HG03045 (cell line): ENCODE measurements around the gene CENPP.
"Not testable (repeated sequence)": the region's sequence is repeated elsewhere in the genome, so short reads cannot be mapped to it uniquely, and the experiment has no call there.

Source experiments
- ATAC-seq: cut with Tn5 transposase; IDR thresholded peaks from one replicate; pipeline ENCODE4 v1.9.1; 2021; ENCODE audit warnings: mild to moderate bottlenecking, moderate library complexity; ENCODE audit not compliant: unreplicated experiment

CENPP gene

GRCh38 chr9:92527832-92528521, 202.2 kb downstream of the CENPP start:
- no peak for ATAC-seq

GRCh38 chr9:92528522-92528849, 202.7 kb downstream of the CENPP start:
- ATAC-seq: no peak

- ATAC-seq: no peak
These were observed 203.4 kb downstream of the CENPP start for GRCh38 chr9:92529124-92529523.

DNA sequence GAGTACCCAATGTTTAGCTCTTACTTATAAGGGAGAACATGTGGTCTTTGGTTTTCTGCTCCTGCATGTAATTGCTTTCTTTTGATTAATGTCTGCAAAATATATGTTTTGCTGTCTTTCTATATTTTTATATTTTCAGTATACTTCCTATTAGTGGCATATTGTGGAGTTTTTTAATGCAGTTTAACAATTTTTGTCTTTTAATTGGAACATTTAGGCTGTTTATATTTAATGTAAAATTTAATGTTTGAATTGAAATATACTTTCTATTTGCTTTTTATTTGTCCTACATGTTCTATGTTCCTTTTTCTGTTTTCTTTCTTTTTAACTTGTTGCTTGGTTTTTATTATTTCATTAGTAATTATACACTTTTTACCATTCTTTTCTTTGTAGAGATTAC, 205.1 kb downstream of the CENPP start:
- ATAC-seq: no peak

DNA sequence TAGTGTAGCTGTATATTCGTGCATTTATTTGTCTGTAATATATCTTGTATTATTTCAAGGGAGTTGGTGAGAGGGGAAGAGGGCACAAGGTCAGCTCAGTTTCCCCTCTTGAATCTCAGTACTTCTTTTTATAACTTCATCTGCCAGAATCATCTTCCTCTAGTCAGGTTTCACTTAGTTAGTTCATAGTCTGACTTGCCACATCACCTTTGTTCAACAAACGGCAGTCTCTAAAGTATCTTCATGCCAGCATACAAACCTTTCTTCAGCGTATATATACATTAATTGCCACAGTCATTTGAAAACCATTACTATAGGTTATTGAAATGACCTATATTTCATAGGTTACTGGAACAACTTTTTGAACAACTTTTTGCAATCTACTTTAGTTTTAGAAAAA, 208.5 kb downstream of the CENPP start:
- no peak for ATAC-seq

GRCh38 chr9:92534674-92535073, 208.9 kb downstream of the CENPP start:
- ATAC-seq: no peak

DNA sequence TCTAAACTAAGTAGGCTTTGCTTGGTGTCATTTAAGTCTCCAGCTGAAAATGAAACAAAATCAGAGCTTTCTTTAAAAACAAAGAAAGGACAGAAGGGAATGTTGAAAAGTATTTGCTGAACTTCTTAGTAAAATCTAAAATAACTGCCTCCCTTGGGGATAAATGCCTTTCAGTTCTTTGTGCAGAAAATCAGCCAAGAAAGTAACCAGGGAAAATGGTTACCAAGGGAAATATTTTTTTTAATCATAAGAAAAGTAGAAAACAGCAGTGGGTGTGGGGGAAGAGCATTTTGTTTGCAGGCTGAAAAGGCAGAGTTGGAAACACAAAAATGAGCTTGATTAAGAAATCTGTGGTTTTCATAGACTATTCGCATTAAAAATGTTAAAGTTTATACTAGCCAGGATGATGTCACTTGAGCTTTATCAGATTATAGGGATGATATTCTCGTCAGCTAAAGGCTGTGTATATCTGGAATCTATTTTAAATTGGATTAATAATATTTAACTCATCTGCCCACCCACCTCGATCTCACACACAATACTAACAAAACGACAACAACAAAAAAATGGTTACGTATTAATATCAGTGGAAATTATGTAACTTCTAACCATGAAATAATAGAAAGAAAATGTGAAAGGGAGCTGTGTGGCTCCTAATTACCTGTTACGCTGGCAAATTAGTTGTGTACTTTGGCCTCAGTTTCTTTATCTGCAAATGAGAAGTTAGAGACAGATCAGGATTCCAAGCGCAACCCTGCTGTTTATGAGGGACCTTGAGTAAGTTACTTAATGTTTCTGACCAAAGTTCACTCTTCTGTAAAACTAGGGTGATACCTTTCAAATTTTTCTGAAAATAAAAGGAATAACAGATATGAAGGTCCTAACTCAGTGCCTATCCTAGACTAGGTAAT, 210.4 kb downstream of the CENPP start, which contains the start of gene ECM2:
Gene ECM2, minus strand, starts transcription at position 51 of the 911 bp plus-strand sequence. CDS start 13,124 bp downstream, outside the sequence.
- no peak for ATAC-seq

DNA sequence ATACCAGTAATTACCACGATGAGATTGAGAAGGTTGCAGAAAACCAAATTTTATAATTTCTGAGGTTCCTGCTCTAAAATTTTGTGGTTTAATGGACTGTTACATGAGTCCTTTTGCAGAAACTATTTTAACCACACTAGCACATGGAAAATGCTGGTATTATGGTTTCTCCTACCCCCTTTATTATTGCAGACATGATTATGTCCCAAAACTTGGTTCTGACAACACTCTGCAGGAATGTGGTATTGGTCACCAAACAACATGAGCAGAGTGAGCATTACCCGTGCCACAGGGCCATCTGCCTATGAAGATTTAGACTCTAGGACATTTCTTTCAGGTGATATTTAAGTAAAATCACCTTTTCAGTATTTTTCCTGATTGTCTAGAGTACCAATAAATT, 212.8 kb downstream of the CENPP start:
- no peak for ATAC-seq

DNA sequence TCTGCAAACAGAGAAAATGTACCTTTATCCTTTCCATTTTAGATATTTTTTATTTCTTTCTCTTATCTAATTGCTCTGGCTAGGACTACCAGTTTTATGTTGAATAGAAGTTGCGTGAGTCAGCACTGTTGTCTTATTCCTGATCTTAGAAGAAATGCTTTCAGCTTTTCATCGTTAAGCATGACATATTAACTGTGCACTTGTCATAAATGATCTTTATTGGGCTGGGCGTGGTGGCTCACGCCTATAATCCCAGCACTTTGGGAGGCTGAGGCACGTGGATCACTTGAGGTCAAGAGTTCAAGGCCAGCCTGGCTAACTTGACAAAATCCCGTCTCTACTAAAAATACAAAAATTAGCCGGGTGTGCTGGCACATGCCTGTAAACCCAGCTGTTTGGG, 218.2 kb downstream of the CENPP start:
- no peak for ATAC-seq

GRCh38 chr9:92545002-92545510, 219.3 kb downstream of the CENPP start:
- ATAC-seq: no peak

- no peak for ATAC-seq
These were observed 221.6 kb downstream of the CENPP start for GRCh38 chr9:92547356-92547755.

DNA sequence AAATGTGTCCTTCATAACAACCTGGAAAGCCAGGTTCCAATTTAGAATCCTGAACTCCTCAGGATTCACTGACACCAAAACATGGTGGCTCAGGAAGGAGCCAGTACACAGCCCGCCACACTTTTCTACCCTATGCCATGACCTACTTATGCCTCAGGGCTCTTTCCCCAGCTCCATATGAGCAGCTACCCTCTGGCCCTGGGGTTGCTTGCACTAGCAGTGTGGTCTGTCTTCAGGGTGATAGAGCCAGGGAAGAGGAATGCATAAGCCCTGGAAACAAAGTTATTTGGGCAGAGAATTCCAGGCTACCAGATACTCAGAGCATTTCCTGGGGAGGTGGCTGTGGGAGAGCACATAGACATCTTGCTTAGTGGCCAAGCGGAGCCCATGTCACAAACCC, 225.0 kb downstream of the CENPP start:
- no peak for ATAC-seq

GRCh38 chr9:92558612-92559374, 233.0 kb downstream of the CENPP start:
- ATAC-seq: no peak

- no peak for ATAC-seq
These were observed 235.9 kb downstream of the CENPP start for GRCh38 chr9:92561374-92562330.

- ATAC-seq: no peak
These were observed 236.8 kb downstream of the CENPP start for GRCh38 chr9:92562461-92562967.

DNA sequence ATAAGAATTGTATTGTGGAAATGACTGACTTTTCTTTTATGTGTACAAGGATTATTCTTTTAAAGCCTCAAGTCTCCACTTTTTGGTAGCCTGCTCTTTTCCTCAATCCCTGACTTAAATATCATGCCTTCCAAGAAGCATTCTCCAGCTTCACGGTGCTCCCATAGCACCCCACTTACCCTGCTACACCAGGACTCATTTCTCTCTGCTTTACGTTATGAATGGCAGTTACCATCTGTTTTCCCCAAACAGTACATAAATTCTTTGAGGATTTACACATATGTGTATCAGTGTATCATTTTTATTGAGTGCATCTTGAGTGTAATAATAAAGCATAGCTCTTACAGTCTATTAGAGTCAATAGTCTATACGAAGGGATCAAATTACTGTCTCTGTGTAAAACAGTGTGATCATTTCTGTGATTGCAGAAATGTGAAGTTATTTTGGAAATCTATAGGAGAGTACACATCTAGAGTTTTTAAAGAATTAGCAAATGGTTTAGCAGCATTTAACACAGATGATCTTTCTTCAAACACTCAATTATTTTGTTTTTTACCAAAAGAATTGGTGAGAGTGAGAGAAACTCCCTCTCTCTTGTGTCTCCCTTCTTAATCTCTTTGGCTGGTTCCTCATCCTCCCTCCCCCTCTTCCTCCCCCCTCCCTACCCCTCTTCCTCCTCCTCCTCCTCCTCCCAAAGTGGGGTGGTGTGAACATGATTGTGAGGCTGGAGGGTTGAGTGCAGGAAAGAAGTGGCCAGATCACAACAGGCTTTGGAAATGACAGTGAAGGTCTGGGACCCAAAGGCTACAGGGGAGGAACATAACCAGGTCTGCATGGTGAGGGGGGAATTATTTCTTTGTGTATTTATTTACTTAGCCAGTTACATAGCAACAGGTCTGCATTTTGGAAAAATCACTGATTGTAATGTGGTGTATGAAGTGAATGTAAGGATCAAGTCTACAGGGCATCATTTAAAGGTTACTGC, 237.7 kb downstream of the CENPP start:
- no peak for ATAC-seq

DNA sequence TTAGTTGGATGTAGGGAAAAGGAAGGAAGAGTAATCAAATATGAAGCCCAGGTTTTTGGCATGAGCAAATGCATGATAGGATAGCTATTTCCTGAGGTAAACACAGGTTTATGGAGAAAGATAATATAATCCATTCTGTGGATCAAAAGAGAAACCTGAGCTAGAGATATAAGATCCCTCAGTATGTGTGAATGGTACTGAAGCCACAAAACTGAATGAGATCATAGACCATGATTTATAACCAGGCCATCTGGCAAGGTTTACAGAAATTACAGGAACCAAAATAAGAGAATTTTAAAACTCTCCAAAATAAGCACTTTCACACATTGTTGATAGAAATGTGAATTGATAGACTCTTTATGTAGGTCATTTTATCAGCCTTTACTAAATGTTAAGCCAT, 238.8 kb downstream of the CENPP start:
- ATAC-seq: no peak

DNA sequence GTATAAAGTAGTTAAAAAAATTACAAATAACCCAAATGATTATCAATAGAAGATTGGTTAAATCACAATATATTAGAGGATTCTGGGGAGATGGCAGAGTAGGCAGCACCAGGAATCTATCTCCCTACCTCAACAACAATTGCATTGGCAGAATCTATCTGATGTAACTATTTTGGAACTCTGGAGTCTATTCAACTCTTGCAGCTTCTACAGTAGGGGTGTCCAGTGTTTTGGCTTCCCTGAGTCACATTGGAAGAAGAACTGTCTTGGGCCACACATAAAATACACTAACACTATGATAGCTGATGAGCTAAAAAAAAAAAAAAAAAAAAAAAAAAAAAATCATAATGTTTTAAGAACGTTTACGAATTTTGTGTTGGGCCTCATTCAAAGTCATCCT, 239.2 kb downstream of the CENPP start:
- no peak for ATAC-seq

DNA sequence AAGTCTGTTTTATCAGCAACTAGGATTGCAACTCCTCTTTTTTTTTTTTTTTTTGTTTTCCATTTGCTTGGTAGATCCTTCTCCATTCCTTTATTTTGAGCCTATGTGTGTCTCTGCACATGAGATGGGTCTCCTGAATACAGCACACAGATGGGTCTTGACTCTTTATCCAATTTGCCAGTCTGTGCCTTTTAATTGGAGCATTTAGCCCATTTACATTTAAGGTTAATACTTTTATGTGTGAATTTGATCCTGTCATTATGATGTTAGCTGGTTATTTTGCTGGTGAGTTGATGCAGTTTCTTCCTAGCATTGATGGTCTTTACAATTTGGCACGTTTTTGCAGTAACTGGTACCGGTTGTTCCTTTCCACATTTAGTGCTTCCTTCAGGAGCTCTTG, 246.1 kb downstream of the CENPP start:
- ATAC-seq: not testable (repeated sequence)
